GM19455 (cell line): ENCODE measurements around the gene FAM120B.

Experiments
- ATAC-seq: cut with Tn5 transposase; IDR thresholded peaks from one replicate; pipeline ENCODE4 v1.9.1; 2021; ENCODE audit not compliant: unreplicated experiment

The FAM120B gene

DNA sequence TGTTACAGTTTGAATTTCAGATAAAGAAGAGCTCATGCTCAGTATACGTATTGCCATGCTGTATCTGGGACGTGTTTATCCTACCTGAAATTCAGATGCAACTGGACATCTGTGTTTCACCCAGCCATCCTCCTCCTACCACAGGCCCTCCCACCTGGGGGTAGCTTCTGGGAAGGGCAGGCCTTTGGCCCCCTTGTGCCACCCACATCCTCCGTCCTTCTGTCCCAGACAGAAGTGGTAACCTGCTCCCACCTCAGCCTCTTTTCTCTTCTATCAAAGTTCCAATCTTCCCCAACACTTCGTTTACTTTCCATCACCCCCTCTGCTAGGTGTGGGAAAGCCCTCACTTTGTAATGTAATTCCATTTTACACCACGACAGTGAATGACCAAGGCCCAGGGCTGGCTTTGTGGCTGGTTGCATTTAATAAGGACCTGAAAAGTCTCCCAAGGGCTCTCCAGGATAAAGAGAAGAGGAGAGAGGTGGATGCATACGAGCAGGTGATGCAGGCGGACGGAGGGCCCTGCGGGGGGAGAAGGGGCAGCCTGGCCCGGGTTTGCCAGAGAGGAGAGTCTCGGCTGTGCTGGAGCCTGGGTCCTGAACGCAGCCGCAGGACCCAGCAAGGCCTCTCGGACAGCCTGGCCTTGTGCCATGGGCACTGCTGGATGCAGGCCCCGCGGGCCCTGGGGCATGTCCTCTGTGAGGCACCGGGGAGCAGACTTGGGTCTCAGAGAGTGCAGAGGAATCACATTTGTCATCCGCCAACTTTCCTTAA, 148.1 kb downstream of the FAM120B start:
- ATAC-seq, result no peak

DNA sequence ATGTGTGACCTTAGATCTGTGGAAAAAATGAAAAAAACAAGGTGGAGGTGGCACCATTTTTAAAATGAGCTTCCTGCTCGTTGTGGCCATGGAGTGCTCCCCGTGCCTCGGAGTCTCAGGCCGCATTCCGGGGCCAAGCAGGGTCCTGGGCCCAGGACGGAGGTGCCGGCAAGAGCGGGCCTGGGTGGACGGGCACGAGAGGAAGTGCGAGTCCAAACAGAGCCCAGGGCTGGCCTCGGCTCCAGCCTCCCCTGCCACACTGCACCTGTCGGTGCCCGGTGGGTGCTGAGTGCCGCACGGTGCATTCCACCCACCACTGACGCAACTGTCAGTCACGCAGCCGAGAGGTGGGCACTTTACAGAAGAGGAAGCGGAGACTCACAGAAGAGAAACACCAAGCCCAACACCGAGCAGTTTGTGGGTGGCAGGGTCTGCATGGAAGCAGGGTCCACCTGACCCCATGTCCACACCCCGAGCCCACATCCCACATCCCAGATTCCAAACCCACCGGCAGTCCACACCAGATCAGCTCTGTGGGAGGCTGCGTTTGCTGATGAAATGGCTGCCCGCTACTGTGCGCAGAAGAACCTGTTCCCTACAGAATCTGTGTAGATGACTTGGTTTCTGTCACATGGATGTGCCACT, 148.9 kb downstream of the FAM120B start:
- no peak for ATAC-seq

DNA sequence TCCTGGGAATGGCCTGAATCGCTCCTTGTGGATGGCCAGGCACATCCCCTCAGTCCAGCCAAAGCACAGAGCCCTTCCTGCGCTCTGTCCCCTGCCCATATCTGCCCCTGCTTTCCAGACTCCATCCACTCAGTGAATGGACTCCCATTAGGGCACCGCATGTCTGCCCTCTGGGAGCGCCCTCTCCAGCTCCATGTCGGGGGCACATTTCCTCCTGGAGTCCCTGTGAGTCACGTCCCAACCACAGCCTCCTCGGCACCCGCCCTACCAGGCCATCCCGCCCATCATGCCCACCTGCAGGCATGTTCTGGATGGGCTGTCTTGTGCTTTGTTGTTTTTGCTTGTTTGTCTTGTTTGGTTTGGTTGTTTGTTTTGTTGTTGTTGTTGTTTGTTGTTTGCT, 149.8 kb downstream of the FAM120B start:
- ATAC-seq, result no peak
